T-helper 2 cell treated with Interferon-gamma antibody and Interleukin-4, amounts not matched to agents 100 ng/mL and 5 ng/mL, for 36 hours (primary cell): ENCODE measurements around the gene NUP205. TPM values are rescaled to one million over a fixed set of nuclear protein-coding genes. Genes with fewer than 3 reads are reported as not detected.

Experiments
- intact Hi-C: fragments of 100-400 bp; cut with micrococcal nuclease; formaldehyde crosslinking; loops from one replicate; pipeline ENCODE4 v1.15.1; 2023
- total RNA-seq: library from RNA; stranded (reverse); gene quantifications from 2 replicates; pipeline ENCODE4 v1.2.3, GENCODE V29; 2022

Gene NUP205
- total RNA-seq, 1 donor from 2014 or later, result 103 TPM

GRCh38 chr7:135697276-135698049 lies 139.7 kb downstream of the NUP205 start:
- intact Hi-C loops, result no loop called here

Other genes starting within 250 kb of the NUP205 start
- 22.1 and 24.9 TPM in 2 replicates for gene CNOT4, start 47.8 kb upstream of the NUP205 start, total RNA-seq
- 22.8 and 23.9 TPM in 2 replicates for gene STMP1, start 104.6 kb downstream of the NUP205 start, total RNA-seq
- not detected in 2 replicates for gene SLC13A4, start 170.3 kb downstream of the NUP205 start, total RNA-seq
- not detected in 2 replicates for gene FAM180A, start 190.9 kb downstream of the NUP205 start, total RNA-seq